Keratinocyte (primary cell): Measurements from ENCODE around the gene SEMA3F. TPM values are rescaled to one million over a fixed set of nuclear protein-coding genes. Genes with fewer than 3 reads are reported as not detected.

Experiments used
- DNase-seq: peaks from one replicate; pipeline ENCODE4 v3.0.0-alpha.2; 2011; ENCODE audit warnings: low read depth, missing footprints, low spot score
- FAIRE-seq: peaks from 2 replicates; lab custom pipeline; 2011; peaks lifted over from hg19 to GRCh38; lab: Jason Lieb, UNC
- H2AFZ ChIP-seq: 2 replicates; pipeline ENCODE4 v1.6.0; 2012; ENCODE audit warnings: low read length, control low read depth, inconsistent platforms; ENCODE audit not compliant: control insufficient read depth
- H3K27ac ChIP-seq: 2 replicates; pipeline ENCODE4 v1.5.1; 2011; ENCODE audit warnings: low read length; ENCODE audit not compliant: control insufficient read depth, insufficient read depth
- H3K27me3 ChIP-seq: 3 replicates; pipeline ENCODE4 v1.6.0; 2011; ENCODE audit warnings: low read length; ENCODE audit not compliant: control insufficient read depth, insufficient read depth; ENCODE audit errors: extremely low read depth
- H3K36me3 ChIP-seq, 2 experiments: 2 replicates in 1 of 2; 3 replicates in 1 of 2; pipeline ENCODE4 v1.5.1; 2011; ENCODE audit warnings: low read length in 2 of 2, mild to moderate bottlenecking in 1 of 2; ENCODE audit not compliant: control insufficient read depth in 2 of 2, insufficient read depth in 2 of 2; ENCODE audit errors: extremely low read depth in 1 of 2
- H3K4me1 ChIP-seq: 3 replicates; pipeline ENCODE4 v1.5.1; 2011; ENCODE audit warnings: low read length; ENCODE audit not compliant: control insufficient read depth, insufficient read depth; ENCODE audit errors: extremely low read depth
- H3K4me2 ChIP-seq: 3 replicates; pipeline ENCODE4 v1.6.0; 2011; ENCODE audit warnings: low read depth, low read length; ENCODE audit not compliant: control insufficient read depth, insufficient read depth; ENCODE audit errors: extremely low read depth
- H3K4me3 ChIP-seq, 3 experiments: fragments of 200-600 bp in 1 of 3; sonication (generic) in 1 of 3; 2 replicates in 2 of 3; 3 replicates in 1 of 3; pipeline ENCODE4 v1.5.1; 2011 to 2016; ENCODE audit warnings: low read length in 3 of 3, mild to moderate bottlenecking in 3 of 3, control low read depth in 2 of 3, inconsistent platforms in 1 of 3, low read depth in 1 of 3, mixed read lengths in 1 of 3, mixed run types in 1 of 3, moderate library complexity in 1 of 3; ENCODE audit not compliant: control insufficient read depth in 2 of 3, insufficient read depth in 2 of 3; ENCODE audit errors: extremely low read depth in 1 of 3
- H3K79me2 ChIP-seq: 2 replicates; pipeline ENCODE4 v1.6.0; 2012; ENCODE audit warnings: low read length; ENCODE audit not compliant: control insufficient read depth, insufficient read depth
- H3K9ac ChIP-seq: 3 replicates; pipeline ENCODE4 v1.6.0; 2011; ENCODE audit warnings: low read length; ENCODE audit not compliant: control insufficient read depth, insufficient read depth; ENCODE audit errors: extremely low read depth
- H3K9me1 ChIP-seq: 3 replicates; pipeline ENCODE4 v1.6.0; 2011; ENCODE audit warnings: low read length; ENCODE audit not compliant: control insufficient read depth, insufficient read depth; ENCODE audit errors: extremely low read depth
- H3K9me3 ChIP-seq: 2 replicates; pipeline ENCODE4 v1.5.1; 2012; ENCODE audit warnings: low read depth, low read length; ENCODE audit not compliant: control insufficient read depth
- H4K20me1 ChIP-seq: 3 replicates; pipeline ENCODE4 v1.6.0; 2011; ENCODE audit warnings: low read length; ENCODE audit not compliant: control insufficient read depth, insufficient read depth; ENCODE audit errors: extremely low read depth
- CTCF ChIP-seq, 3 experiments: IDR thresholded peaks in 1 of 3; conservative IDR thresholded peaks in 1 of 3; optimal IDR thresholded peaks in 1 of 3; 2 replicates in 2 of 3; 3 replicates in 1 of 3; pipeline versions ENCODE3 to v1.5.1; 2011; ENCODE audit warnings: low read length in 3 of 3, mild to moderate bottlenecking in 3 of 3, moderate library complexity in 2 of 3, control low read depth in 1 of 3, inconsistent platforms in 1 of 3; ENCODE audit not compliant: insufficient read depth in 2 of 3; ENCODE audit errors: extremely low read depth in 1 of 3
- EZH2 ChIP-seq: IDR thresholded peaks from one replicate; pipeline ENCODE4 v1.6.1; 2012; ENCODE audit warnings: inconsistent platforms, mild to moderate bottlenecking, low read length, moderate library complexity
- dilution Hi-C: fragments of 300-500 bp; cut with MboI; formaldehyde crosslinking; loops from one replicate; pipeline ENCODE4 v1.7.0; 2020; ENCODE audit warnings: low sequenced_read_pairs; ENCODE audit not compliant: extremely low pct_ligation_motif_present
- polyA plus RNA-seq, 5 experiments: library from polyadenylated mRNA; depleted of rRNA in 3 of 5; stranded (reverse) in 3 of 5; stranded (forward) in 1 of 5; unstranded in 1 of 5; fragments of >200 nt; gene quantifications; 1 replicate in 1 of 5; 2 replicates in 3 of 5; 3 replicates in 1 of 5; pipeline versions ENCODE4 v1.2.1 to v1.2.3, GENCODE V29; 2011 to 2012; ENCODE audit warnings: missing spikeins in 2 of 5, low read depth in 1 of 5, low replicate concordance in 1 of 5

The SEMA3F gene
- polyA plus RNA-seq, 1 donor (not counting 4 experiments of a cell fraction or from before 2014, with no cell fraction given), result 72.8 TPM

GRCh38 chr3:50157827-50158529 is 2.9 kb downstream of the SEMA3F start:
- H3K9ac ChIP-seq, result peak overlapping the region; percentile 86

GRCh38 chr3:50158530-50159146 is 3.5 kb downstream of the SEMA3F start:
- H3K9me1 ChIP-seq, result peaks cover 13% of the 10 kb centered on the region
- no peaks in the 10 kb centered on the region for H3K27me3 ChIP-seq
- H3K79me2 ChIP-seq, result peaks cover 77% of the 10 kb centered on the region
- H3K4me3 ChIP-seq, result peak overlapping the region; percentile 12 to 91 (median 85)
- FAIRE-seq, result peak; percentile 17
- TF ChIP-seq EZH2, result no peak
- TF ChIP-seq CTCF (optimal IDR thresholded peaks at IDR 0.05 in 1 of 3, IDR thresholded peaks at IDR 0.05 in 1 of 3, conservative IDR thresholded peaks at IDR 0.05 in 1 of 3; ENCODE audit: extremely low read depth in 1 of 3, insufficient read depth in 2 of 3, low read length in 3 of 3), result peak in 1 of 3 experiments; percentile 35
- H3K9ac ChIP-seq, result peak overlapping the region; percentile 67
- H3K27ac ChIP-seq, result peak overlapping the region; percentile 77
- H3K4me1 ChIP-seq, result peaks cover 65% of the 10 kb centered on the region
- dilution Hi-C loops, result no loop called here
- no peaks in the 10 kb centered on the region for H4K20me1 ChIP-seq
- no peaks in the 10 kb centered on the region for H3K9me3 ChIP-seq
- no peak overlapping the region for H2AFZ ChIP-seq
- peak overlapping the region; percentile 99 for H3K4me2 ChIP-seq
- peaks cover 23 to 47% of the 10 kb centered on the region in 2 experiments for H3K36me3 ChIP-seq
- DNase-seq, result no peak

More at GRCh38 chr3:50157827-50158529, 2.9 kb downstream of the SEMA3F start:
- Histone ChIP-seq H2AFZ (no peak overlapping the region), H3K9me1 (peaks cover 13% of the 10 kb centered on the region), H4K20me1 (no peaks in the 10 kb centered on the region), H3K36me3 (peaks cover 22 to 40% of the 10 kb centered on the region in 2 experiments), H3K4me2 (peak overlapping the region; percentile 99), H3K27ac (peak overlapping the region; percentile 77), H3K27me3 (no peaks in the 10 kb centered on the region), H3K4me3 (peak overlapping the region; percentile 85 to 91 (median 88)), H3K79me2 (peaks cover 76% of the 10 kb centered on the region), H3K4me1 (peaks cover 63% of the 10 kb centered on the region), H3K9me3 (no peaks in the 10 kb centered on the region)
- TF ChIP-seq EZH2 (no peak), CTCF (optimal IDR thresholded peaks at IDR 0.05 in 1 of 3, IDR thresholded peaks at IDR 0.05 in 1 of 3, conservative IDR thresholded peaks at IDR 0.05 in 1 of 3; ENCODE audit: extremely low read depth in 1 of 3, insufficient read depth in 2 of 3, low read length in 3 of 3) (no peak)
- DNase-seq (peak; percentile 92), FAIRE-seq (peak; percentile 99)
- dilution Hi-C loops, result no loop called here
